HG02970 (cell line): ENCODE measurements around the gene UIMC1.

Source experiments
- ATAC-seq: cut with Tn5 transposase; IDR thresholded peaks from one replicate; pipeline ENCODE4 v1.9.1; 2021; ENCODE audit warnings: mild to moderate bottlenecking, moderate library complexity, moderate number of reproducible peaks; ENCODE audit not compliant: unreplicated experiment, low FRiP score

UIMC1 gene

DNA sequence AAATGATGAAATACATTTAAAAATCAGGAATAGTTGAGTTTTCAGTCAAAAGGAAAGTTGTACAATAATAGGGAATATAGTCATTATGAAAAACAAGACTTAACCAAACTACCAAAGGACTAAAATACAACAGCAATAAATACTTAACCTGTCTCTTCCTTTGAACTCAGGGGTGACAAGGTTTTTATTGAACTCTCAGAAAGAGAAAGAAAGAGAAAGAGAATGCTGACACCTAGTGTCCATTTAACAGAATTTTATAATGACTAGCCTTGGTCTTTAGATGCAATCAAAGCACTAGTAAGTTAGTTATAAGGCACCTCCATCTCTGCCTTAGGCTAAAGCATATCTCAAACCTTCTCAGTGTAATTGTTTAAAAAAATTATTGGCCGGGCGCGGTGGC, 47.5 kb downstream of the UIMC1 start:
- no peak for ATAC-seq

GRCh38 chr5:176956756-176957155, 49.8 kb downstream of the UIMC1 start:
- ATAC-seq, result no peak

DNA sequence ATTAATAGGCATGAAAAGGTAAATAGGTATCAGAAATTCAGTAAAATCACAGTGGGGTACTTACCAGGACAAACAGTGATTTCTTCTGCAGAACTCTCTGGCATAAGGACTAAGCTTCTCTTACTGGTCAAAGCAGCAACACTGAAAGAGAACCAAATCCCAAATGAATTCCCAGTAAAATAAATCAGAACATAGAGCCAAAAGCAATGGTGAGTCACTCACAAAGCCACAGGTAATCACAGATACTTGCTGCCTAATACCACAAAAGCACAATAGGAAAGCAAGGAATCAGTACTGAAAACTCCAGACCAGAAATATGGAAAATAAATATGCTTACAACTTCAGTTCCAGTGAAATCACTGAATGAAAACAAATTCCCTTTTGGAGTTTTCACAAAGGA, 50.7 kb downstream of the UIMC1 start:
- no peak for ATAC-seq

GRCh38 chr5:176954050-176954449, 52.5 kb downstream of the UIMC1 start:
- ATAC-seq, result no peak

GRCh38 chr5:176952531-176953193, 53.9 kb downstream of the UIMC1 start:
- no peak for ATAC-seq

DNA sequence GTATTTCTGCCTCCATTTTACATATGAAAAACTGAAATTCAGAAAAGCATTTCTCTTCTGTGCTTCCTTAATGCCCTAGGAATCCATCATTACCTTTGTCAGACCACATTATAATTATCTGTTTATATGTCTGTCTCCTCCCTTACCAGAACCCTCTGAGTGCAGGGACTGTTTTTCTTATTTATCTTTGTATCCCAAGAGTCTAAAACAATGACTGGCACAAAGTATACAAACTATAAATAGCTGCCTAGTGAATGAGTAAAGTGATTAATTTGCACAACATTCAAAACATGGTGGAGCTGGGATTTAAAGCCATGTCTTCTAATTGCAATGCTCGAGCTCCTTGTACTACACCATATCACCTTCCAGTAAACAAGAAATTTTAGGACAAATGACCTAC, 58.1 kb downstream of the UIMC1 start:
- ATAC-seq, result no peak

DNA sequence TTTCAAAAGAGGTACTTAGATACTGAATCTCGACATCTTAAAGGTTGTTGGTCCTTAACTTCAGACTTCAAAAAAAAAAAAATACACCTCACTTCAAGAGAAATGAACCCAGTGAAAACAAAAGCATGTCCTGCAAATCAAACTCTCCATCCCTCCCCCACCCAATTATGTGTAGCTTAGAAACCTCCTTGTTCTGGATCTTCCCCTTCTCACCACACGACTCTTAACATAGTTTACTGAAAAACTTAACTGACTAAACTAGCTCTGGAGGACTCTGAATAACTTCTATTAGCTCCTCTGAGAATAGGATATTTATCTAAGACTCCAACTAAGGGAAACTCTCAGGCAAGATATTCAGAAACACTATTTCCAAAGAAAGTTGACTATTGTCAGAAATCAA, 58.7 kb downstream of the UIMC1 start:
- no peak for ATAC-seq

DNA sequence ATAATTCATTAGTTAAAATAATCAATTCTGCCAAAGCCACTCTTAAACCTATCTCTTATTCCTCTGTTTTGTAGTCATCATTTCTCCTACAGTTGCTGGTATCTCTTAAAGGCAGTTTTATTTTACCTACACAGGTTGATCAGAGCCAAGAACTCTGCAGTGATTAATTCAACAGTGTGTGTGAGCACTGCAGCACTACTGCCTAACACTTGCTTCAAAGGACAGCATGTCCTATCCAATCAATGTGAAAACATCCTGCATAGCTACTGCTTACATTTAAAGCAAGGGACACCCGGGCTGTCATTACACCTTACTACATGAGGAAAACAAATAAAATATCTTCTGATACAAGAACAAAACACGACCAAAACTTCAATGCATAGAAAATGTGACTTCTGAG, 62.3 kb downstream of the UIMC1 start:
- no peak for ATAC-seq

DNA sequence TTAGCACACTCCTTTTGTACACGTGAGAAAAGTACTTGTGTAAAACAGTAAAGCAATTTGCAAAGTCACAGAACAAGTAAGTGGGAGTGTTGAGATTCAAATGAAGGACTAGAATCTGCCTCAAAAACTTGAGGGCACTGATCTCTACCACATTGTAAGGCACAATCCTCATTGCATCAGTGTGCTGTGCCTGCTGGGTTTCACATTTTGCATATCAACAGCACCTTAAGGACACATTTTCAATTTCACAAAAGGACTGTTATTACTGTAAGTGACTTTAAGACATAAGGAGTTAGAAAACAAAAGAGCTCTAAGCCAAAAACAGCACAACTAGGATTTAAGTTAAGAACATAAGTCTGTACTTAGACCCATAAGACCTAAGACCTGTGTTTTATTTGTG, 62.8 kb downstream of the UIMC1 start:
- ATAC-seq, result no peak

GRCh38 chr5:176941951-176942350, 64.6 kb downstream of the UIMC1 start:
- ATAC-seq, result no peak

DNA sequence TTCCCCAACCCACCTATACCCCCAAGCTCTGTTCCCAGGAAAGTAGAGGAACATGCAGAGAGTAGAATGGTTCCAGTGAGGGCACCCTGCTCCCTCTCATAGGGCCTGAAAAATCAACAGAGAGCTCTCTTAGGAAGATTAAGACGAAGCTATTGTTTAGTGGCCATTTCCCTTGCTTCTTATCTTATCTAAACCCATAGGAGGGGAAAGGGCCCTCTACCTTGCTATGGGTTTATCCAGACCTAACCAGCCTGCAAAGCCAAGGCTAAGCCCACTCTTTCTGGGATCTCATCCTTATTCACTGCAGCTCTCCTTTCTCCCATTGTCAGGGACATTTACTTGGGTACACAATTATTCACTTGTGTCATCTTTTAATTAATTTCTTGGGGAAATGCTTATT, 68.1 kb downstream of the UIMC1 start:
- ATAC-seq, result no peak

GRCh38 chr5:176935017-176935416, 71.6 kb downstream of the UIMC1 start:
- ATAC-seq, result no peak

DNA sequence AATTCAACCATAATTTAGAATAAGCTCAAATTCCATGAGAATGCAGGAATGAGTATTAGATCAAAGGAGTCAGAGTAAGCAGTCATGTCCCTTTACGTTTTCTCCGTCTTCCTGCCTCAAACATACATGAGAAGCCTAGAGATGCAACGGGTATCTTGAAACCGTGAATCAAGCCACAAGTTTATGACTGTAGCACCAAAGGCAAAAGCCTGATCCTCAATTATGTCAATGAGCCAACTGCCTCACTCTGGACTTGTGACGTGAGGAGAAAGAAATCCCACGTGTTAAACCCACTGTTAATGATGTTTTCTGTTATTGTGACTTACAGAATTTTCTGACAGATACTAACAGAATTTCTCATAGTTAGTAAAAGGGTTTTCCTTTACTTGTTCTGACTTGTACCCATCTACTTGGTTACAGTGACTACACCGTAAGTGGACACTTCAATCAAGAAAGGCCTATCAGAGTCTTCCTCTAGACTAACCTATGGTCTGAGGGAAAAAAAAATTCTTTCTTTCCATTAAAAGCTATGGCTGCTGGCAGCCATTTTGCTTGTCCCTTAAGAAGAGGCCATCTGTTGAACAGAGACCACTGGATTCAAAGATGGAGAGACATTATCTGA, 72.2 kb downstream of the UIMC1 start:
- no peak for ATAC-seq

DNA sequence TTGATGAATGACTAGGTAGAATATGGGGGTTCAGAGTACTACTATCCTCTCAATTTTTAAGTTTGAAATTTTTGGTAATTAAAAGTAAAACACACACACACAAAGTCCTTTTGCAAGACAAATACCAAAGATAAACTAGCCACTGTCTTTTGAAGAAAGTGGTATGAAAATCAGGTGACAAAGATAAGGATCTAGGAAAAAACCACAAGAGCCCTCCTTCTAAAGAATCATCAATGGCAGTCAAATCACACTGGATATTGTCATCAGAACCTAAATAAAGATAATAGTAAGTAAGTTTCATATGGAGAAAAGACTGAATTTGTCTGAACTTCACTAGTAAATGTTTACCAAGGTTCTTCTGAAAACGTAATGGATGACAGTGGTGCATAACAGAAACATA, 76.9 kb downstream of the UIMC1 start:
- no peak for ATAC-seq

DNA sequence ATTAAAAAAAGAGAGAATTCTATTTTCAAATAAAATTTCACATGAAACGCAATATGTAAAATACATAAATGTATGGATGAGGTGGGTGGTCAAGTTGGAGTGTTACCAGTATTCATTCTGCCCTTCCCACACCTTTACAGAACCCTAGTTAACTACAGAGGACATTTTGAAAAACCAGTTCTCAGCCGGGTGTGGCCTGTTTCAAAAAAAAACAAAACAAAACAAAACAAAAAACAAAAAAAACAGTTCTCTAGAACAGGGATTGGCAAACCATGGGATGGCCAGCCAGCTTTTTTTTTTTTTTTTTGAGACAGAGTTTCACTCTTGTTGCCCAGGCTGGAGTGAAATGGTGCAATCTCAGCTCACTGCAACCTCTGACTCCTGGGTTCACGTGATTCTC, 79.0 kb downstream of the UIMC1 start:
- no peak for ATAC-seq

GRCh38 chr5:176922817-176923216, 83.8 kb downstream of the UIMC1 start:
- no peak for ATAC-seq

DNA sequence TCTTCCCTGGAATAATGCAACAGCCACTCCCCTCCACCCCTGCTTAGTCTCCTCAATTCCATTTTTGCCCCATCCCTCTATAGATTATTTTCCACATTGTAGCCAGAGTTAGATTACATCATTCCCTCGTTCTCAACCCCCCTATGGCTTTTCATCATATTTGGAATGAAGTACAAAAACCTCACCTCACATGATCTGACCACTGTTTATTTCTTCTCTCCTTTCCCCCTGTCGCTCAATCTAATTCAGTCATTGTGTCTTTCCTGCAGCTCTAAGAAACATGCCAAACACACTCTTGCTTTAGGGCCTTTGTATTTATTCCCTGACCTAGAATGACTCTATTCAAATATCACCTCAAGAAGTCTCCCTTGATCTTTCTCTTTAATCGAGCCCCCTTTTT, 84.9 kb downstream of the UIMC1 start:
- no peak for ATAC-seq

GRCh38 chr5:176918613-176919012, 88.0 kb downstream of the UIMC1 start:
- ATAC-seq, result no peak

GRCh38 chr5:176916337-176916736, 90.2 kb downstream of the UIMC1 start:
- ATAC-seq, result no peak

DNA sequence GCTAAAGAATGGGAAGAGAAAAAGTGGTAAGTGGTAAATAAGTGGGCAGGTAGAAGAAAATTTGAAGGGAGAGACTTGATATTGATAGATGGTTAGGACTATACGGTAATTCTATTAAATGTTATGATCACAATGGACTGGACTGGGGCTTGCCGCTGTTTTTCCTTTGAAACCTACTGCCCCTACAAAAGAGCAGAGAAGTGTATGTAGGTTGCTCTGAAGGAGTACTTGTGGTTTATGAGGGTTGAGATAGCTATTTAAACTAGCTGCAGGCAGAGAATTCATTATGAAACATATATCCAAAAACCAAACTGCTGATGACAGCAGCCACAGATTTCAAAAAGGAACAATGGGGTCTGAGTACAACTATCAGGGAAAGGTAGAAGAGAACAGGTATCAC, 90.7 kb downstream of the UIMC1 start:
- ATAC-seq, result no peak

DNA sequence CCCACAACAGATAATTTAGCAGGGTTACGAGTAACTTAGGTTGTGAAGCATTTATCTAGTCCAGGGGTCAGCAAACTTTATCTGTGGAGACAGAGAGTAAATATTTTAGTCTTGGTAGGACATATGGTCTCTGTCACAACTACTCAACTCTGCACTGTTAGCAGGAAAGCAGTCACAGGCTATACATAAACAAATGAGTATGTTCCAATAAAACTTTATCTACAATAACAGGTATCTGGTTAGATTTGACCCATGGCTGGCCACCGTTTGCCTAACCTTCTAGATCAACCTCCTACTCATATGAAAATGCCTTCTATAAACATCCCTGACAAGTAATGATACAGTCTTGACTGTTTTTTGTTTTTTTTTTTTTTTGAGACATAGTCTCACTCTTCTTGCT, 94.5 kb downstream of the UIMC1 start:
- ATAC-seq, result no peak

GRCh38 chr5:176908675-176909368, 97.8 kb downstream of the UIMC1 start:
- ATAC-seq, result no peak
